HepG2 (cell line): ENCODE measurements around the gene FYTTD1. TPM values are rescaled to one million over a fixed set of nuclear protein-coding genes. Genes with fewer than 3 reads are reported as not detected.
A peak's percentile ranks its signal among the peaks of the same experiment; 100 is the strongest.

Source experiments
- AHDC1 ChIP-seq: sonication (generic); formaldehyde crosslinking; IDR thresholded peaks from 2 replicates; pipeline ENCODE4 v1.5.1; 2020; ENCODE audit warnings: mild to moderate bottlenecking, missing genetic modification reagents, borderline replicate concordance
- ARNTL ChIP-seq: sonication (generic); formaldehyde crosslinking; IDR thresholded peaks from 2 replicates; pipeline ENCODE4 v1.4.0; 2020; ENCODE audit warnings: mild to moderate bottlenecking, missing genetic modification reagents
- ATF1 ChIP-seq: IDR thresholded peaks from 2 replicates; pipeline ENCODE4 v1.6.1; 2016; ENCODE audit warnings: mild to moderate bottlenecking, control low read depth
- CBFB ChIP-seq: sonication (generic); formaldehyde crosslinking; IDR thresholded peaks from 2 replicates; pipeline ENCODE4 v1.4.0; 2020; ENCODE audit warnings: missing genetic modification reagents
- KDM1A ChIP-seq: IDR thresholded peaks from 2 replicates; pipeline ENCODE4 v1.6.1; 2016; ENCODE audit warnings: missing compliant biosample characterization
- MXI1 ChIP-seq: IDR thresholded peaks from 3 replicates; pipeline ENCODE4 v1.6.1; 2012; ENCODE audit warnings: low read depth, low read length, inconsistent platforms, borderline replicate concordance
- NCOR1 ChIP-seq: fragments of 200-600 bp; sonication (generic); IDR thresholded peaks from 2 replicates; pipeline ENCODE4 v1.7.0; 2017; ENCODE audit warnings: antibody characterized with exemption, low read length, borderline replicate concordance
- RNF219 ChIP-seq: sonication (generic); formaldehyde crosslinking; IDR thresholded peaks from 2 replicates; pipeline ENCODE4 v1.5.0; 2020; ENCODE audit warnings: mild to moderate bottlenecking, missing genetic modification reagents
- SNRNP70 ChIP-seq: fragments of 200-400 bp; formaldehyde crosslinking; IDR thresholded peaks from 2 replicates; pipeline ENCODE4 v1.6.1; 2017; ENCODE audit warnings: mild to moderate bottlenecking, low read depth, low read length, moderate library complexity
- TSC22D2 ChIP-seq: sonication (generic); formaldehyde crosslinking; IDR thresholded peaks from 2 replicates; pipeline ENCODE4 v1.5.1; 2020; ENCODE audit warnings: missing genetic modification reagents, mild to moderate bottlenecking, borderline replicate concordance
- ZFP91 ChIP-seq: sonication (generic); formaldehyde crosslinking; IDR thresholded peaks from 2 replicates; pipeline ENCODE4 v1.9.0; 2022; ENCODE audit warnings: missing genetic modification reagents, mild to moderate bottlenecking, borderline replicate concordance
- ZNF432 ChIP-seq: sonication (generic); formaldehyde crosslinking; IDR thresholded peaks from 2 replicates; pipeline ENCODE4 v1.5.0; 2020; ENCODE audit warnings: missing genetic modification reagents, mild to moderate bottlenecking, borderline replicate concordance
- ZNF564 ChIP-seq: sonication (generic); formaldehyde crosslinking; IDR thresholded peaks from 2 replicates; pipeline ENCODE4 v1.8.1; 2023; ENCODE audit warnings: mild to moderate bottlenecking, missing genetic modification reagents
- ZNF576 ChIP-seq: sonication (generic); formaldehyde crosslinking; IDR thresholded peaks from 2 replicates; pipeline ENCODE4 v1.4.0; 2020; ENCODE audit warnings: mild to moderate bottlenecking, missing genetic modification reagents
- ZNF713 ChIP-seq: sonication (generic); formaldehyde crosslinking; IDR thresholded peaks from 2 replicates; pipeline ENCODE4 v1.4.0; 2020; ENCODE audit warnings: mild to moderate bottlenecking, missing genetic modification reagents
- ZUFSP ChIP-seq: sonication (generic); formaldehyde crosslinking; IDR thresholded peaks from 2 replicates; pipeline ENCODE4 v1.9.0; 2021; ENCODE audit warnings: missing genetic modification reagents, mild to moderate bottlenecking, borderline replicate concordance
- polyA plus RNA-seq, 8 experiments: library from polyadenylated mRNA; depleted of rRNA in 3 of 8; stranded (reverse) in 7 of 8; unstranded in 1 of 8; fragments of >200 nt; fragmentation: Illumina TruSeq in 4 of 8; extraction: Trizol in 4 of 8; gene quantifications; 2 replicates each; pipeline versions ENCODE4 v1.2.1 to v1.2.3, GENCODE V29; 2011 to 2016; ENCODE audit warnings: low read depth in 4 of 8, missing spikeins in 1 of 8, mixed read lengths in 1 of 8; ENCODE audit not compliant: insufficient read depth in 1 of 8
- total RNA-seq, 5 experiments: library from RNA; depleted of rRNA; stranded (reverse); fragments of >200 nt; fragmentation: Illumina TruSeq; extraction: Trizol; gene quantifications; 2 replicates each; pipeline ENCODE4 v1.2.3, GENCODE V29; 2016; ENCODE audit warnings: low read depth in 1 of 5

Gene FYTTD1
- total and polyA plus RNA-seq, 2 of the 13 experiments (the other 11 are each of a cell fraction or from before 2014, with no cell fraction given), result 6.5 to 28.8 TPM

GRCh38 chr3:197761784-197762183 lies 12.1 kb downstream of the FYTTD1 start (continued):
- TF ChIP-seq MXI1 (no peak), ZUFSP (CRISPR knock-in tag) (no peak), TSC22D2 (CRISPR knock-in tag) (no peak), SNRNP70 (no peak), CBFB (no peak), ZNF432 (no peak), NCOR1 (peak; percentile 50; the same call in 1 of the 2 replicates), KDM1A (CRISPR knock-in tag) (no peak), AHDC1 (CRISPR knock-in tag) (no peak), ZNF576 (CRISPR knock-in tag) (no peak), RNF219 (CRISPR knock-in tag) (no peak), ARNTL (no peak), ZNF713 (CRISPR knock-in tag) (no peak), ZNF564 (no peak), ZFP91 (CRISPR knock-in tag) (no peak), ATF1 (CRISPR knock-in tag) (no peak)
